ENCODE results near the gene MYO3B. TPM values are rescaled to one million over a fixed set of nuclear protein-coding genes. Genes with fewer than 3 reads are reported as not detected.

The MYO3B gene
- total RNA-seq, 1 donor from 2014 or later: 27.3 TPM

GRCh38 chr2:170475878-170476277 lies 297.9 kb downstream of the MYO3B start:
- Histone ChIP-seq H2AFZ (replicated peaks) (no peak overlapping the region), H3K4me2 (no peak overlapping the region), H3K9ac (no peak overlapping the region), H3K36me3 (no peaks in the 10 kb centered on the region), H4K20me1 (ENCODE audit: low read depth) (no peaks in the 10 kb centered on the region), H3K27ac (no peak overlapping the region), H3K4me1 (no peaks in the 10 kb centered on the region), H3K79me2 (ENCODE audit: low read depth) (no peaks in the 10 kb centered on the region), H3K4me3 (no peak overlapping the region), H3K9me3 (ENCODE audit: low read depth) (no peaks in the 10 kb centered on the region), H3K27me3 (no peaks in the 10 kb centered on the region), H3F3A (ENCODE audit: low read depth) (no peaks in the 10 kb centered on the region)
- Mint-ChIP-seq H3K4me3 (no peak overlapping the region), H3K27me3 (ENCODE audit: insufficient read depth, low read depth) (peaks cover 2% of the 10 kb centered on the region), H3K36me3 (no peaks in the 10 kb centered on the region), H3K4me1 (no peaks in the 10 kb centered on the region), H3K27ac (no peak overlapping the region), H3K9me3 (peaks cover 7% of the 10 kb centered on the region)
- TF ChIP-seq EZH2 (IDR thresholded peaks at IDR 0.05) (no peak), EZH2phosphoT487 (IDR thresholded peaks at IDR 0.05) (no peak), CTCF (IDR thresholded peaks at IDR 0.05) (no peak)
- no peak for DNase-seq (ENCODE audit: low spot score)

GRCh38 chr2:170477630-170478029 lies 299.7 kb downstream of the MYO3B start:
- no peak overlapping the region for H2AFZ ChIP-seq (replicated peaks)
- H3K4me2 ChIP-seq: no peak overlapping the region
- no peaks in the 10 kb centered on the region for H3F3A ChIP-seq (ENCODE audit: low read depth)
- H3K9me3 ChIP-seq (ENCODE audit: low read depth): no peaks in the 10 kb centered on the region
- H3K36me3 Mint-ChIP-seq: peaks cover 2% of the 10 kb centered on the region
- H3K4me1 Mint-ChIP-seq: no peaks in the 10 kb centered on the region
- H3K9me3 Mint-ChIP-seq: peaks cover 2% of the 10 kb centered on the region
- TF ChIP-seq EZH2 (IDR thresholded peaks at IDR 0.05): no peak
- TF ChIP-seq CTCF (IDR thresholded peaks at IDR 0.05): no peak
- TF ChIP-seq EZH2phosphoT487 (IDR thresholded peaks at IDR 0.05): no peak
- DNase-seq (ENCODE audit: low spot score): no peak
- H3K4me1 ChIP-seq: no peaks in the 10 kb centered on the region
- H3K9ac ChIP-seq: no peak overlapping the region
- no peaks in the 10 kb centered on the region for H3K36me3 ChIP-seq
- H4K20me1 ChIP-seq (ENCODE audit: low read depth): no peaks in the 10 kb centered on the region
- H3K79me2 ChIP-seq (ENCODE audit: low read depth): no peaks in the 10 kb centered on the region
- H3K27me3 ChIP-seq: no peaks in the 10 kb centered on the region
- no peak overlapping the region for H3K27ac Mint-ChIP-seq
- no peak overlapping the region for H3K4me3 Mint-ChIP-seq
- H3K4me3 ChIP-seq: no peak overlapping the region
- H3K27ac ChIP-seq: no peak overlapping the region
- H3K27me3 Mint-ChIP-seq (ENCODE audit: insufficient read depth, low read depth): peaks cover 2% of the 10 kb centered on the region

- Histone ChIP-seq H4K20me1 (ENCODE audit: low read depth) (no peaks in the 10 kb centered on the region), H3K4me1 (peaks cover 4% of the 10 kb centered on the region), H3F3A (ENCODE audit: low read depth) (no peaks in the 10 kb centered on the region), H3K9ac (no peak overlapping the region), H3K9me3 (ENCODE audit: low read depth) (no peaks in the 10 kb centered on the region), H3K79me2 (ENCODE audit: low read depth) (no peaks in the 10 kb centered on the region), H3K27ac (no peak overlapping the region), H3K36me3 (no peaks in the 10 kb centered on the region), H3K4me2 (no peak overlapping the region), H3K4me3 (no peak overlapping the region), H2AFZ (replicated peaks) (no peak overlapping the region), H3K27me3 (no peaks in the 10 kb centered on the region)
- Mint-ChIP-seq H3K27ac (no peak overlapping the region), H3K27me3 (ENCODE audit: insufficient read depth, low read depth) (peaks cover 2% of the 10 kb centered on the region), H3K4me1 (peaks cover 8% of the 10 kb centered on the region), H3K4me3 (no peak overlapping the region), H3K36me3 (peaks cover 2% of the 10 kb centered on the region), H3K9me3 (no peaks in the 10 kb centered on the region)
- TF ChIP-seq EZH2phosphoT487 (IDR thresholded peaks at IDR 0.05): no peak
- TF ChIP-seq EZH2 (IDR thresholded peaks at IDR 0.05): no peak
- TF ChIP-seq CTCF (IDR thresholded peaks at IDR 0.05): no peak
- no peak for DNase-seq (ENCODE audit: low spot score)
Observed at GRCh38 chr2:170481201-170481600, 303.3 kb downstream of the MYO3B start.
